K562 (cell line): ENCODE results near the gene PRR36.

Experiments
- CTCF ChIP-seq, 3 experiments: IDR thresholded peaks in 2 of 3; conservative IDR thresholded peaks in 1 of 3; 2 replicates each; pipeline ENCODE4 v1.5.1; 2011 to 2012; ENCODE audit warnings: low read length in 3 of 3, mild to moderate bottlenecking in 3 of 3, control low read depth in 2 of 3, improper control_type of control experiment in 1 of 3, inconsistent platforms in 1 of 3, low read depth in 1 of 3, mixed read lengths in 1 of 3, moderate library complexity in 1 of 3; ENCODE audit not compliant: insufficient read depth in 2 of 3
- GABPA ChIP-seq: fragments of 200-800 bp; sonication (Bioruptor generic); conservative IDR thresholded peaks from 2 replicates; pipeline ENCODE4 v1.6.1; 2016; ENCODE audit warnings: low read depth, missing genetic modification characterization, missing compliant biosample characterization
- HSF4 ChIP-seq: fragments of 250-450 bp; sonication (Bioruptor Pico); IDR thresholded peaks from 2 replicates; pipeline ENCODE4 v2.1.2; 2022; ENCODE audit warnings: mild to moderate bottlenecking, moderate library complexity, borderline replicate concordance
- KLF6 ChIP-seq: fragments of 250-450 bp; sonication (Bioruptor Pico); IDR thresholded peaks from 2 replicates; pipeline ENCODE4 v1.4.0; 2020; ENCODE audit warnings: mild to moderate bottlenecking, moderate library complexity, borderline replicate concordance
- MAFK ChIP-seq: IDR thresholded peaks from 2 replicates; pipeline ENCODE4 v1.6.1; 2011; ENCODE audit warnings: low read length, improper control_type of control experiment
- MYNN ChIP-seq, 2 experiments: sonication (generic); formaldehyde crosslinking in 1 of 2; IDR thresholded peaks; 2 replicates each; pipeline versions ENCODE4 v1.5.0 to v1.6.1; 2016 to 2020; ENCODE audit warnings: antibody characterized with exemption in 1 of 2, missing genetic modification reagents in 1 of 2
- RBFOX2 ChIP-seq: fragments of 200-400 bp; formaldehyde crosslinking; IDR thresholded peaks from 2 replicates; pipeline ENCODE4 v1.6.1; 2017; ENCODE audit warnings: low read depth, mild to moderate bottlenecking, low read length, moderate library complexity
- SRSF7 ChIP-seq: fragments of 200-400 bp; formaldehyde crosslinking; optimal IDR thresholded peaks from 2 replicates; pipeline ENCODE3; 2017; ENCODE audit warnings: mild to moderate bottlenecking, low read depth, low read length
- ZNF449 ChIP-seq: fragments of 250-450 bp; sonication (Bioruptor Pico); IDR thresholded peaks from 2 replicates; pipeline ENCODE4 v1.8.0; 2022; ENCODE audit warnings: moderate library complexity, mild to moderate bottlenecking, inconsistent platforms

- TF ChIP-seq MYNN (IDR thresholded peaks at IDR 0.05) = no peak
- TF ChIP-seq MYNN (CRISPR knock-in tag; IDR thresholded peaks at IDR 0.05) = no peak
- TF ChIP-seq RBFOX2 = no peak
- no peak for TF ChIP-seq ZNF449 (CRISPR knock-in tag)
- TF ChIP-seq CTCF (IDR thresholded peaks at IDR 0.05 in 2 of 3, conservative IDR thresholded peaks at IDR 0.05 in 1 of 3; ENCODE audit: insufficient read depth in 2 of 3, low read depth in 1 of 3, low read length in 3 of 3) = no peak
- no peak for TF ChIP-seq MAFK
- no peak for TF ChIP-seq KLF6 (CRISPR knock-in tag)
- no peak for TF ChIP-seq GABPA
- TF ChIP-seq HSF4 = no peak
- no peak for TF ChIP-seq SRSF7
Observed at GRCh38 chr19:7883796-7884570, 9.8 kb upstream of the PRR36 start.
